HG03439 (cell line): ENCODE data around the gene HBQ1.
"Not testable (repeated sequence)": the region's sequence is repeated elsewhere in the genome, so short reads cannot be mapped to it uniquely, and the experiment has no call there.

Source experiments
- ATAC-seq: cut with Tn5 transposase; IDR thresholded peaks from one replicate; pipeline ENCODE4 v1.9.1; 2021; ENCODE audit warnings: mild to moderate bottlenecking, moderate library complexity; ENCODE audit not compliant: unreplicated experiment

HBQ1 gene

DNA sequence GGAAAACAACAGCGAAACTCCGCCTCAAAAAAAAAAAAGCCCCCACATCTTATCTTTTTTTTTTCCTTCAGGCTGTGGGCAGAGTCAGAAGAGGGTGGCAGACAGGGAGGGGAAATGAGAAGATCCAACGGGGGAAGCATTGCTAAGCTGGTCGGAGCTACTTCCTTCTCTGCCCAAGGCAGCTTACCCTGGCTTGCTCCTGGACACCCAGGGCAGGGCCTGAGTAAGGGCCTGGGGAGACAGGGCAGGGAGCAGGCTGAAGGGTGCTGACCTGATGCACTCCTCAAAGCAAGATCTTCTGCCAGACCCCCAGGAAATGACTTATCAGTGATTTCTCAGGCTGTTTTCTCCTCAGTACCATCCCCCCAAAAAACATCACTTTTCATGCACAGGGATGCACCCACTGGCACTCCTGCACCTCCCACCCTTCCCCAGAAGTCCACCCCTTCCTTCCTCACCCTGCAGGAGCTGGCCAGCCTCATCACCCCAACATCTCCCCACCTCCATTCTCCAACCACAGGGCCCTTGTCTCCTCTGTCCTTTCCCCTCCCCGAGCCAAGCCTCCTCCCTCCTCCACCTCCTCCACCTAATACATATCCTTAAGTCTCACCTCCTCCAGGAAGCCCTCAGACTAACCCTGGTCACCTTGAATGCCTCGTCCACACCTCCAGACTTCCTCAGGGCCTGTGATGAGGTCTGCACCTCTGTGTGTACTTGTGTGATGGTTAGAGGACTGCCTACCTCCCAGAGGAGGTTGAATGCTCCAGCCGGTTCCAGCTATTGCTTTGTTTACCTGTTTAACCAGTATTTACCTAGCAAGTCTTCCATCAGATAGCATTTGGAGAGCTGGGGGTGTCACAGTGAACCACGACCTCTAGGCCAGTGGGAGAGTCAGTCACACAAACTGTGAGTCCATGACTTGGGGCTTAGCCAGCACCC, 5.0 kb upstream of the HBQ1 start:
- no peak for ATAC-seq

DNA sequence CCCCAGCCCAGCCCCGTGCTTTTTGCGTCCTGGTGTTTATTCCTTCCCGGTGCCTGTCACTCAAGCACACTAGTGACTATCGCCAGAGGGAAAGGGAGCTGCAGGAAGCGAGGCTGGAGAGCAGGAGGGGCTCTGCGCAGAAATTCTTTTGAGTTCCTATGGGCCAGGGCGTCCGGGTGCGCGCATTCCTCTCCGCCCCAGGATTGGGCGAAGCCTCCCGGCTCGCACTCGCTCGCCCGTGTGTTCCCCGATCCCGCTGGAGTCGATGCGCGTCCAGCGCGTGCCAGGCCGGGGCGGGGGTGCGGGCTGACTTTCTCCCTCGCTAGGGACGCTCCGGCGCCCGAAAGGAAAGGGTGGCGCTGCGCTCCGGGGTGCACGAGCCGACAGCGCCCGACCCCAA, 4.3 kb upstream of the HBQ1 start:
- ATAC-seq, result not testable (repeated sequence)

DNA sequence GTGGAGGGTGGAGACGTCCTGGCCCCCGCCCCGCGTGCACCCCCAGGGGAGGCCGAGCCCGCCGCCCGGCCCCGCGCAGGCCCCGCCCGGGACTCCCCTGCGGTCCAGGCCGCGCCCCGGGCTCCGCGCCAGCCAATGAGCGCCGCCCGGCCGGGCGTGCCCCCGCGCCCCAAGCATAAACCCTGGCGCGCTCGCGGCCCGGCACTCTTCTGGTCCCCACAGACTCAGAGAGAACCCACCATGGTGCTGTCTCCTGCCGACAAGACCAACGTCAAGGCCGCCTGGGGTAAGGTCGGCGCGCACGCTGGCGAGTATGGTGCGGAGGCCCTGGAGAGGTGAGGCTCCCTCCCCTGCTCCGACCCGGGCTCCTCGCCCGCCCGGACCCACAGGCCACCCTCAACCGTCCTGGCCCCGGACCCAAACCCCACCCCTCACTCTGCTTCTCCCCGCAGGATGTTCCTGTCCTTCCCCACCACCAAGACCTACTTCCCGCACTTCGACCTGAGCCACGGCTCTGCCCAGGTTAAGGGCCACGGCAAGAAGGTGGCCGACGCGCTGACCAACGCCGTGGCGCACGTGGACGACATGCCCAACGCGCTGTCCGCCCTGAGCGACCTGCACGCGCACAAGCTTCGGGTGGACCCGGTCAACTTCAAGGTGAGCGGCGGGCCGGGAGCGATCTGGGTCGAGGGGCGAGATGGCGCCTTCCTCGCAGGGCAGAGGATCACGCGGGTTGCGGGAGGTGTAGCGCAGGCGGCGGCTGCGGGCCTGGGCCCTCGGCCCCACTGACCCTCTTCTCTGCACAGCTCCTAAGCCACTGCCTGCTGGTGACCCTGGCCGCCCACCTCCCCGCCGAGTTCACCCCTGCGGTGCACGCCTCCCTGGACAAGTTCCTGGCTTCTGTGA, 3.5 kb upstream of the HBQ1 start, which contains the start of gene HBA1:
Gene HBA1 (plus strand): TSS at position 204 of the 906 bp plus-strand sequence. CDS start 37 bp downstream, at position 241.
- ATAC-seq, result not testable (repeated sequence)

DNA sequence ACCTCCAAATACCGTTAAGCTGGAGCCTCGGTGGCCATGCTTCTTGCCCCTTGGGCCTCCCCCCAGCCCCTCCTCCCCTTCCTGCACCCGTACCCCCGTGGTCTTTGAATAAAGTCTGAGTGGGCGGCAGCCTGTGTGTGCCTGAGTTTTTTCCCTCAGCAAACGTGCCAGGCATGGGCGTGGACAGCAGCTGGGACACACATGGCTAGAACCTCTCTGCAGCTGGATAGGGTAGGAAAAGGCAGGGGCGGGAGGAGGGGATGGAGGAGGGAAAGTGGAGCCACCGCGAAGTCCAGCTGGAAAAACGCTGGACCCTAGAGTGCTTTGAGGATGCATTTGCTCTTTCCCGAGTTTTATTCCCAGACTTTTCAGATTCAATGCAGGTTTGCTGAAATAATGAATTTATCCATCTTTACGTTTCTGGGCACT, 2.9 kb upstream of the HBQ1 start:
- no peak for ATAC-seq

- no peak for ATAC-seq
Observed at GRCh38 chr16:177981-178667, 2.1 kb upstream of the HBQ1 start.

GRCh38 chr16:178668-179015, 1.6 kb upstream of the HBQ1 start:
- ATAC-seq, result no peak

GRCh38 chr16:179211-180092, 807 bp upstream of the HBQ1 start:
- ATAC-seq, result no peak

- no peak for ATAC-seq
Observed at GRCh38 chr16:180681-181564, 664 bp downstream of the HBQ1 start.

DNA sequence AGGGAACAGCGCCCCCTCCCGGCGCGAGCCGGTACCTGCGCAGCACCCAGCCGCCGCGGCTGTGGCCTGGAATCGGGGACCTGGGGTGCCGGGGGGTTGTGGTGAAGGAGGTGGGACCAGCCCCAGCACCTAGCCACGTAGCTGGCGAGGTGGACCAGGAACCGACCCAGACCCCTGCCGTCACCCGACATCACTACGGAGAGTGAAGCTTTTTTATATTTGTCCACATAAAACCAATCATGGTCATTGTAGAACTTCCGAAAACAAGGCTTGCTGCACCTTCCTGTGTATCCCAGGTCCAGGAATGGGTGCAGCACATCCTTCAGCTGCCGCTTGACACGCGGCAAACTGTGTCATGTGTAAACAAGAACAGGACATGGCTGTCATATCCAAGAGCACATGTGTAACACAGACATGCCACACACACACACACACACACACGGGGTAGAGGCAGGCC, 1.3 kb downstream of the HBQ1 start:
- no peak for ATAC-seq

- no peak for ATAC-seq
Observed at GRCh38 chr16:183005-183404, 2.7 kb downstream of the HBQ1 start.

DNA sequence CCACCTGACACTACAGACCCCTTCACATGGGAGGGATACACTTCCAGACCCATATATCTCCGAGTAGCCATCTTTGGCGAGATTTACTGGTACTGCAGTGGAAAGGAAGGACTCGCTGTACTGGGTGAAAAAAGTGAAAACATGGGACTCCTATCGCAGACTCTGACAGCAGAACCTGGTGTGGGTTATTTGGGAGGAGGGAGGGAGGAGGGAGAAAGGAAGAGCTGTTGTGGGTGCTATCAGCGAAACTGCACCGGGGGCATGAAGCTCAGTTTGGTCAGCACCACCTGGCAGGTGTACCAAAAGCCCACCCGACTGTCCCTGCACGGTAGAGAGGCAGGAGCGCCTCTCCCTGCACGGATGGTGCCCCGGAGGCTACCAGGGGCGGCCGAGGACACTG, 5.0 kb downstream of the HBQ1 start:
- no peak for ATAC-seq

DNA sequence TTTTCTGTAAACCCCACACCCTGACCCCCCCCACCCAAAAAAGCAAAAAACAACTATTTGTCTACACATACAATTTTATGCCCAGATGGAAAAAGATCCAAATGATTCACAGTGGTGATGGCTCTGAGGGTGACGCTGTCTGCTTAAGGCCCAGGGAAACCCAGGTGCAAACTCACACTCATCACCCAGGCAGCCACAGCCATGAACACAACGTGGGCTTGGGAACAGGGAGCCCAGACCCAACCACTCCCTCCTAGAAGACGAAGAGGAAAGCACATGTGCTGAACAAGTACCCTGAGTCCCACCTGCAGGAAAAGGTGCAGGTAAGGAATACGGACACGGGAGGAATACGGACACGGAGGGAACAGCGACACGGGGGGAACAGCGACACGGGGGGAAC, 5.4 kb downstream of the HBQ1 start:
- ATAC-seq, result no peak

DNA sequence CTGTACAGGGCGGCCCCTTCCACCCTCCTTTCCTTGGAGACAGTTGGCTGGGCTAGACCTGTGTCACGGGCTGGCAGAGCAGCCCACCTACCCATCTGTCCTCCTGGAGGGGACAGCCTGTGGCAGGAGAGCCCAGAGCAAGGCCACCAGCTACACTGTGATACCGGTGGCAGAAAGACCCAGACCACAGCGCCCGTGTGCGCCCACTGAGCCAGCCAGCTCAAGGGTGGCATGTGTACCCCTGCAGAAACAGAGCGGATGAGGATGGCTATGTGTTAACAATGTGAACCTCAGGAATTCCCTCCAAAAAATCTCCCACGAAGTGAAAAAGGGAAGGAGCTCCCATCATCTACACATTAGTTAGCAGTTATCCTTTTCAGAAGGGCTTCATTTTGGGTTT, 7.1 kb downstream of the HBQ1 start:
- no peak for ATAC-seq

DNA sequence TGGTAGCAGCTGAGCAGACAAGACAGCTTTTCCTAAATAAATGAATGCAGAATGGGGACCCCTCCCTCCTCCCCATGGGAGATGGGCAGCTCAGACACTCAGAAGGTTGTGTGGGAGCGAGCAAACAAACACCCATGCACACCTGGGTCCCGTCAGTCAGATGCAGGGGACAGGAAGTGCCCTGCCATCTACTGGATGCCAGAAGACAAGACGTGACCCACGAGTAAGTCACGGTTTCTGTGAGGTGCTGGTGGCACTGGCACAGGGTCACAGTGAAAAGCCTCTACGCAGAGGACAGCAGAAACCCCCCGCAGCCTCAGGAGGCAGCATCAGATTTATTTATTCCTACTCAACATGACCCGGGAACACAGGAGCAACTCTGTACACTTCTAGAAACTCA, 8.4 kb downstream of the HBQ1 start:
- no peak for ATAC-seq

DNA sequence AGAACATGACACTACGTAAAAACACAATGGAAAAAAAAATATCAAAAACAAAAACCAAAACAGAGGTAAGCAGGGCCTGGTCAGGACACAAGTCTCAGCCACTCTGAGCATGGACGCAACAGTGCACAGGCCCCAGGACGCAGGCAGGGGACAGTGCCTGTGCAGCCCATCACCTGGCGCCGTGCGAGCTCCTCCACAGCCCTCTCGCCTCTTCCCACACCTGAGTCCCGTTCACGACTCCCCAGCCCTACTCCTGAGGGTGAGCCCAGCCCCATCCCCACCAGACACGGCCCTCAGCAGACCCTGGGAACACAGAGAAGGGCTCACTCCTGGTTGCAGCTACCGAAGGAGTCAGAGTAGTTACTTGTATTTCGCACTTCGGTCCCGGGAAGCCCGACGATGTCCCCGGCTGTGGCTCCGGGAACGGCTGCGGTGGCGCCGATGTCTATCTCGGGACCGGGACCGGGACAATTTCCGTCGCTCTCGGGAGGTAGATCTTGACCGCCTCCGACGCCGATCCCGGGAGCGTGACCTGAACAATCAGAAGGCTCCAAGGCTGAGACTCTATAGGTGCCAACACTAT, 9.4 kb downstream of the HBQ1 start:
- no peak for ATAC-seq

DNA sequence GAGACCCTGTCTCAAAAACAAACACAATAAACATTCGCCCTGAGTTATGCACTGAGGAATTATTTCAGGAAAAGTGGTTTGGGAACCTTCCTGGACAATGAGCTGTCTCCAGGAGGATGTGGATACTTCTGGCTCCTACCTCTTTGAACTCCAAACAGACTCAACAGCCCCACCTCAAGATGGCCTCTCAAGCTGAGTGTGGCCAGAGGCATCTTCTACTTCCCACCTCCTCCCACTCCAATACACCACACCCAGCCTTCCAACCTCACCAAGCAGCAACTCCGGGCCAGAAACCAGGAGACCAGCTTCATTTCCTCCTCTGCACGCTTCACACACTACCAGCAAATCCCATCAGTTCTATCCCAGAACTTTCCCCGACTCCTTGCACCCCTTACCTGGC, 11.6 kb downstream of the HBQ1 start:
- no peak for ATAC-seq

GRCh38 chr16:192686-193085, 12.4 kb downstream of the HBQ1 start:
- ATAC-seq, result no peak

- no peak for ATAC-seq
Observed at GRCh38 chr16:193441-193840, 13.2 kb downstream of the HBQ1 start.

DNA sequence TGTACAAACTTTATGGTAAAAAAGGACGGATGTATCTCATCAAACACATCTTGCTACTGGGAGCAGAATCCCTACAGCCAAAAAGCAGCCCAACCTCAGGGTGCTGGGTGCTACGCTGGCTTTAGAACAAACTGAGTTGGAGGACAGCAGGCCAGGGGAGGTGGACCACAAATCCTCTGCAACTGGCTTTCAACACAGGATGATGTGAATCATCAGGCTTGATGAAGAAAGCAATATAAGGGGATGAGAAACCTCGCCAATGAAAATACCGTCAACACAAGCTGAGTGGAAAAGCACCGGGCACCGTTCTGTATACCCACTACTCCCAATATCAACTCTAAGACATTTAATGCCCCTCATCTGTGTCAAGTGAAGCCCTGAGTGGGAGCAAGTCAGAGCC, 14.3 kb downstream of the HBQ1 start:
- ATAC-seq, result no peak
